Bronchial epithelial cell (primary cell): ENCODE results near the gene BEGAIN. TPM values are rescaled to one million over a fixed set of nuclear protein-coding genes. Genes with fewer than 3 reads are reported as not detected.

Experiments used
- DNase-seq: peaks from one replicate; pipeline ENCODE4 v3.0.0-alpha.2; 2010; ENCODE audit warnings: low read depth
- FAIRE-seq: peaks from 2 replicates; lab custom pipeline; 2011; peaks lifted over from hg19 to GRCh38; lab: Jason Lieb, UNC
- H3K27me3 ChIP-seq: 2 replicates; pipeline ENCODE4 v1.5.1; 2011; ENCODE audit warnings: low read length; ENCODE audit not compliant: control insufficient read depth, insufficient read depth
- H3K36me3 ChIP-seq: 2 replicates; pipeline ENCODE4 v1.5.1; 2011; ENCODE audit warnings: low read length; ENCODE audit not compliant: control insufficient read depth, insufficient read depth
- H3K4me3 ChIP-seq: 2 replicates; pipeline ENCODE4 v1.5.1; 2011; ENCODE audit warnings: mild to moderate bottlenecking, low read depth, low read length, control low read depth
- total RNA-seq: library from RNA; depleted of rRNA; stranded (reverse); fragments of >200 nt; gene quantifications from 2 replicates; pipeline ENCODE4 v1.2.1, GENCODE V29; 2014
- TF ChIP-seq, protein P1 (sequence below): IDR thresholded peaks from 2 replicates; pipeline ENCODE4 v1.5.1; 2011; ENCODE audit warnings: mild to moderate bottlenecking, moderate library complexity, low read length, control low read depth, inconsistent platforms; ENCODE audit not compliant: insufficient read depth, severe bottlenecking

Gene BEGAIN
- total RNA-seq, 1 donor from 2014 or later = 1.1 TPM

DNA sequence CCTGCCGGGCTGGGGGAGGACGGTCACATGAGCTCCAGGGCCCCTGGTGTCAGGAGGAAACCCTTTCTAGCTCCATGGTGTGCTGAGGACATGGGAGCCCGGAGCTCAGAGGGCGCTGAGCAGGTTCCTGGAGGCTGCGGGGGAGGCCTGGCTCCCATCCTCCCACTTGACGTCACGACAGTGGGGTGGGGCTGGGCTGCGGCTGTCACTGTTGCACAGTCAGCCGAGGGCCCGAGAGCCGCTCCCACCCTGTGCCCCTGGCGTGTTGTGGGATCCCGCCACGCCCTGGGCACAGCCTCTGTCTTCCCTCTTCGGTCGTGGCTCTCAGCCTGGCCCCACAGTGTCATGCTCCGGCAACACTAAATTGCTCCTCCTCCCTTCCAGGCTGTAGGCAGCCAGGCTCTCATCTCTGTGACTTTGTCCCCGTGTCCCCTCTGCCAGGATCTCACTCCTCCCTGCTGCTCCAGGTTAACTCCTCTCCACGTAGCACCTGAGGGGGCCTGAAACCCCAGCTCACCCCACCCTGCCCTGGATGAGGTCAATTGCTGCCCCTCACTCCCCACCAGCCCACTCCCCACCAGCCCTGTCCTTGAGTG, 33.0 kb downstream of the BEGAIN start:
- H3K4me3 ChIP-seq = no peak overlapping the region
- H3K36me3 ChIP-seq = no peaks in the 10 kb centered on the region
- H3K27me3 ChIP-seq = peaks cover 11% of the 10 kb centered on the region
- DNase-seq (peak; percentile 40), FAIRE-seq (no peak)
- TF ChIP-seq, protein P1, sequence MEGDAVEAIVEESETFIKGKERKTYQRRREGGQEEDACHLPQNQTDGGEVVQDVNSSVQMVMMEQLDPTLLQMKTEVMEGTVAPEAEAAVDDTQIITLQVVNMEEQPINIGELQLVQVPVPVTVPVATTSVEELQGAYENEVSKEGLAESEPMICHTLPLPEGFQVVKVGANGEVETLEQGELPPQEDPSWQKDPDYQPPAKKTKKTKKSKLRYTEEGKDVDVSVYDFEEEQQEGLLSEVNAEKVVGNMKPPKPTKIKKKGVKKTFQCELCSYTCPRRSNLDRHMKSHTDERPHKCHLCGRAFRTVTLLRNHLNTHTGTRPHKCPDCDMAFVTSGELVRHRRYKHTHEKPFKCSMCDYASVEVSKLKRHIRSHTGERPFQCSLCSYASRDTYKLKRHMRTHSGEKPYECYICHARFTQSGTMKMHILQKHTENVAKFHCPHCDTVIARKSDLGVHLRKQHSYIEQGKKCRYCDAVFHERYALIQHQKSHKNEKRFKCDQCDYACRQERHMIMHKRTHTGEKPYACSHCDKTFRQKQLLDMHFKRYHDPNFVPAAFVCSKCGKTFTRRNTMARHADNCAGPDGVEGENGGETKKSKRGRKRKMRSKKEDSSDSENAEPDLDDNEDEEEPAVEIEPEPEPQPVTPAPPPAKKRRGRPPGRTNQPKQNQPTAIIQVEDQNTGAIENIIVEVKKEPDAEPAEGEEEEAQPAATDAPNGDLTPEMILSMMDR = no peak

DNA sequence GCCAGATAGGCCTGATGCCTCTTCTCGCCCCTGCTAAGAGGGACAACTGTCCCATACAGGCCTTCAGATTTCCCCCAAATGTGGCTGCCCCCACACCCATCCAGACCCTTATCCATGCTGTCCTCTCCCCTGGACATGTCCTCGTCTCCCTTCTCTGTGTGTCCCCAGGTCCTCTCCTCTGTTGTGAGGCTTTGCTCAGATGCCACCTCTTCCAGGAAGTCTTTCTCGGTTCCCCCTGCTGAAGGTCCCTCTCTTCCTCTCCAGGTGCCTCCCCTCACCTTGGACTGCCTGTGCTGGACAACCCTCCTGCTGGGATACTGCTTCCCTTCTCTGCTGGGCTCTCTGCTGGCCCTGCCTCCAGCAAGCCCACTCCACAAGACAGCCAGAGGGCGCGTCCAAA, 33.7 kb downstream of the BEGAIN start:
- Histone ChIP-seq H3K27me3 (peaks cover 11% of the 10 kb centered on the region), H3K4me3 (no peak overlapping the region), H3K36me3 (no peaks in the 10 kb centered on the region)
- FAIRE-seq = no peak
- DNase-seq = no peak
- TF ChIP-seq, protein P1 = no peak

DNA sequence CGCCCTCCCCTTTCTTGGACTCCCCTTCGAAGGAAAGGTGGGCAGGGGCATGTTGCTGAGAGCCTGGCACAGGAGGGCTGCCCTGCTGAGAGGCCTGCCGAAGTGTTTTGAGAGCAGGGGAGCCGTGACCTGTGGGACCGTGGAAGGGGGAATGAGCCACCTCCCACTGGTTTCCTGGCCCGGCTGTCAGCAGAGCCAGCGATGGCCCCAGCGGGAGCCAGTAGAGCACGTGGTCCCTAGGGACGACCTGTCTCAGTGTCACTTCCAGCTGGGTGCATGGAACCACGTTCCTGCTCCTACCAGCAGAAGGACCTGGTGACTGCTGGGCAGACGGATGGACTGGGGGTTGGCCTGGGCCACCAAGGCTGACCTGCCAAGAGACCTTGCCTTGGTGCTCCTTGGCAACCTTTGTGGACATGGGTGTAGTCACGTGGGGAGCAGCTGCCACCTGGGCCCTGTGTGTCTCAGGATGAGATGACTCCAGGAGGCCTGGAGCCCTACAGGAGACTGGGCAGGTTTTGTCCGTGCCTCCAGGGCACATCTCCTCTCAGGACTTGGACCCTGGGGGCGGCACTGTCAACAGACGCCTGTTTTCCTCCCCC, 34.6 kb downstream of the BEGAIN start:
- no peak for DNase-seq
- FAIRE-seq = no peak

DNA sequence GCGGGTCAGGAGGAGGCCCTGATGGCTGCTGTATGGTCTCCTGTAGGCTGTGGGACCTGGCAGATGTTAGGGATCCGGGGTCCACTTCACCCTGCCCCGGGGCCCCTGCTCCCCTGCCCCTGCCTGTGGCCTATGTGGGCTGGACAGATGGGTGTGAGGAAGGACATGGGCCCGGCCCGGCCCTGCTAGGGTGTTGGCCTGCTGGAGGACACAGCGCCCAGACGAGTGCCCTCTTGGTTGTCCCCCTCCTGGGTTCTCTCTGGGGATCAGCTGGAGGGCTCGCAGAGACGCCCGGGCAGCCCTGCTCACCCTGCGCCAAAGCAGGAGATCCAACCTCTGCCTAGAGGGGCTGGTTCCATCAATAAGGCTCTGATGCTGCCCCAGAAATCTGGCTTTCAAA, 36.2 kb downstream of the BEGAIN start:
- DNase-seq (no peak), FAIRE-seq (no peak)
- H3K4me3 ChIP-seq = no peak overlapping the region
- TF ChIP-seq, protein P1 = no peak
- no peaks in the 10 kb centered on the region for H3K36me3 ChIP-seq
- H3K27me3 ChIP-seq = peaks cover 6% of the 10 kb centered on the region

More for the DNA sequence above, 34.6 kb downstream of the BEGAIN start:
- peaks cover 9% of the 10 kb centered on the region for H3K27me3 ChIP-seq
- TF ChIP-seq, protein P1 = no peak
- no peak overlapping the region for H3K4me3 ChIP-seq
- no peaks in the 10 kb centered on the region for H3K36me3 ChIP-seq

DNA sequence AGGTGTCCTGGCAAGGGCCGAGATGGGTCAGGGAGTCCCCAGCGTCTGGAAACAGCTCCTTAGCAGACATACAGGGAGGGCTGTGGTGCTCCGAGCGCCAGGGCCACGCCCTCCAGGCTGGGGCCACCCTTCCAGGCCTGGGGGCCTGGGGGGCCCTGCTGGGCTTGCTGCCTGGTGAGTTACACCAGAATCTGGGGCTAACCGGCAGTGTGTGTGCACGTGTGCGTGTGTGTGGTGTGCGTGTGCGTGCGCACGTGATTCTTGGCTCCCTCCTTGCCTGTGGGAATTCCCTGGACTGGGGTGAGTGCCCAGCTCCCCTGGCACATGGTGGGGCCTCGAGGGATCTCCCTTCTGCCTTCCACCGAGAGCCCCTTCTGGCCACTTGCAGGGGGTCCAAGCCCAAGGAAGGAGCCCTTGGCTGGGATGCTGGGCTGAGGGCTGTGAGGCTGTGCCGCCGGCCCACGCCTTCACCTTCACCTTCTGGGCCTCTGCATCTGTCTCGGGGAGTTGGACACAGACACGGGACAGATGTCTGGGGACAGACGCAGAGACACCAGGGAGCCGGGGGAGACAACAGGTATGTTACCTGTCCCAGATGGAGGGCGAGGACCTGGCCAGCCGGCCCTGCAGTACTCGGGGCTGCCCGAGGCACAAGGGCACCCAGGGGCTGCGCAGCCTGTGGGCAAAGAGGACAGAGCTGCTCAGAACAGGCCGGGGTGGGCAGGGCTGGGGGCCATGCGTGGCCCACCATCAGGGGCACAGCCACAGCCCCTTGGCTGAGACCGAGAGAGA, 37.2 kb downstream of the BEGAIN start:
- TF ChIP-seq, protein P1 = no peak
- no peak for FAIRE-seq

More for the DNA sequence above, 37.2 kb downstream of the BEGAIN start:
- DNase-seq = no peak
- Histone ChIP-seq H3K4me3 (no peak overlapping the region), H3K27me3 (peaks cover 6% of the 10 kb centered on the region), H3K36me3 (no peaks in the 10 kb centered on the region)
